Ovary (tissue), 3 donors: Measurements from ENCODE around the gene F10.

ENCODE experiments used
- CTCF ChIP-seq, 3 donors: fragments of 450-650 bp in 2 of 3; fragments of 200-600 bp in 1 of 3; IDR thresholded peaks; one replicate each; pipeline versions ENCODE4 v1.5.1 to v1.8.0; 2016 to 2022; ENCODE audit warnings: antibody characterized with exemption in 3 of 3, mild to moderate bottlenecking in 1 of 3
- EP300 ChIP-seq: sonication (generic); formaldehyde crosslinking; IDR thresholded peaks from one replicate; pipeline ENCODE4 v1.6.1; 2017; ENCODE audit warnings: antibody characterized with exemption
- POLR2A ChIP-seq: fragments of 450-650 bp; IDR thresholded peaks from one replicate; pipeline ENCODE4 v1.6.1; 2017; ENCODE audit warnings: antibody characterized with exemption, mild to moderate bottlenecking, moderate library complexity
- donor health status: DM: no; HTN: no; CAD: no.

GRCh38 chr13:113166681-113167080, 44.1 kb downstream of the F10 start:
- TF ChIP-seq CTCF (IDR thresholded peaks at IDR 0.05) (no peak), POLR2A (no peak), EP300 (no peak)
